GM12878 (cell line): ENCODE results near the gene BNIP1. TPM values are rescaled to one million over a fixed set of nuclear protein-coding genes. Genes with fewer than 3 reads are reported as not detected.
"Not testable (repeated sequence)": the region's sequence is repeated elsewhere in the genome, so short reads cannot be mapped to it uniquely, and the experiment has no call there.

Source experiments
- ATAC-seq: fragments of 200-7000 bp; cut with Tn5 transposase; 3 replicates; pipeline ENCODE4 v1.9.1; 2020; ENCODE audit warnings: mild to moderate bottlenecking, moderate library complexity
- BruUV-seq: library from RNA; stranded (reverse); fragments of 400-500 nt; replicated peaks from 2 replicates; lab custom pipeline; 2021; lab: Mats Ljungman, UMichigan
- CTCF ChIA-PET: fragments of 300-600 bp; sonication (Branson Sonifier 250); formaldehyde crosslinking; extraction: SDS; loops from one replicate; lab custom pipeline; 2021; ENCODE audit warnings: inconsistent platforms; lab: Yijun Ruan, JAX
- POLR2A ChIA-PET: fragments of 350-600 bp; formaldehyde crosslinking; extraction: SDS; loops from one replicate; lab custom pipeline; 2021; ENCODE audit warnings: inconsistent platforms; lab: Charles Lee
- RAD21 ChIA-PET: fragments of 300-600 bp; sonication (Branson Sonifier 250); formaldehyde crosslinking; loops from one replicate; lab custom pipeline; 2023; ENCODE audit warnings: antibody characterized with exemption; ENCODE audit not compliant: unreplicated experiment; lab: Charles Lee
- SMC1A ChIA-PET: fragments of 300-600 bp; sonication (Branson Sonifier 250); formaldehyde crosslinking; loops from one replicate; lab custom pipeline; 2023; ENCODE audit not compliant: unreplicated experiment, uncharacterized antibody; lab: Charles Lee
- DNase-seq: peaks from one replicate; pipeline ENCODE4 v3.0.0-alpha.2; 2011; ENCODE audit warnings: low read depth, low spot score
- FAIRE-seq: peaks from 3 replicates; lab custom pipeline; 2011; peaks lifted over from hg19 to GRCh38; lab: Jason Lieb, UNC
- H2AFZ ChIP-seq: 2 replicates; pipeline ENCODE4 v1.6.0; 2011; ENCODE audit warnings: low read depth, low read length, control low read depth; ENCODE audit not compliant: control insufficient read depth
- H3K27ac ChIP-seq: 2 replicates; pipeline ENCODE4 v1.5.1; 2011; ENCODE audit warnings: control low read depth; ENCODE audit not compliant: control insufficient read depth, insufficient read depth
- H3K27me3 ChIP-seq, 2 experiments: replicated peaks in 1 of 2; 2 replicates each; pipeline versions ENCODE4 v1.6.0 to v1.6.1; 2011; ENCODE audit warnings: low read length in 1 of 2; ENCODE audit not compliant: control insufficient read depth in 2 of 2, insufficient read depth in 2 of 2
- H3K36me3 ChIP-seq, 2 experiments: 2 replicates each; pipeline ENCODE4 v1.5.1; 2011; ENCODE audit warnings: low read length in 1 of 2; ENCODE audit not compliant: control insufficient read depth in 2 of 2, insufficient read depth in 2 of 2
- H3K4me1 ChIP-seq: 2 replicates; pipeline ENCODE4 v1.6.1; 2011; ENCODE audit warnings: mild to moderate bottlenecking, low read length, moderate library complexity, mixed read lengths; ENCODE audit not compliant: control insufficient read depth, insufficient read depth
- H3K4me2 ChIP-seq: 2 replicates; pipeline ENCODE4 v1.6.0; 2011; ENCODE audit warnings: control low read depth; ENCODE audit not compliant: control insufficient read depth, insufficient read depth
- H3K4me3 ChIP-seq: fragments of 200-600 bp; sonication (generic); 2 replicates; pipeline ENCODE4 v1.5.1; 2016
- H3K79me2 ChIP-seq: 2 replicates; pipeline ENCODE4 v1.6.0; 2011; ENCODE audit warnings: low read length; ENCODE audit not compliant: control insufficient read depth, insufficient read depth
- H3K9ac ChIP-seq: 2 replicates; pipeline ENCODE4 v1.8.0; 2011; ENCODE audit warnings: low read length, control low read depth, mixed read lengths; ENCODE audit not compliant: control insufficient read depth, insufficient read depth
- H3K9me3 ChIP-seq: replicated peaks from 3 replicates; pipeline ENCODE4 v1.5.1; 2011; ENCODE audit warnings: mild to moderate bottlenecking, low read length; ENCODE audit not compliant: control insufficient read depth, insufficient read depth
- H4K20me1 ChIP-seq: 2 replicates; pipeline ENCODE4 v1.6.0; 2011; ENCODE audit not compliant: control insufficient read depth, insufficient read depth
- CBFB ChIP-seq: IDR thresholded peaks from 2 replicates; pipeline ENCODE4 v1.6.1; 2016; ENCODE audit warnings: antibody characterized with exemption, low read depth
- CREM ChIP-seq: IDR thresholded peaks from 2 replicates; pipeline ENCODE4 v1.6.1; 2014; ENCODE audit warnings: antibody characterized with exemption, low read depth
- DPF2 ChIP-seq: fragments of 450-650 bp; IDR thresholded peaks from 2 replicates; pipeline ENCODE4 v1.6.1; 2017; ENCODE audit warnings: mild to moderate bottlenecking
- EZH2 ChIP-seq: IDR thresholded peaks from 2 replicates; pipeline ENCODE4 v1.6.1; 2012; ENCODE audit warnings: low read depth, mild to moderate bottlenecking, control low read depth, inconsistent platforms, low read length, borderline replicate concordance; ENCODE audit not compliant: control insufficient read depth
- FOXK2 ChIP-seq: fragments of 450-650 bp; IDR thresholded peaks from 2 replicates; pipeline ENCODE4 v1.6.1; 2017; ENCODE audit warnings: mild to moderate bottlenecking, moderate library complexity
- JUND ChIP-seq: IDR thresholded peaks from 2 replicates; pipeline ENCODE4 v1.6.1; 2012; ENCODE audit warnings: low read depth, mild to moderate bottlenecking, low read length, improper control_type of control experiment, moderate library complexity
- NR2C2 ChIP-seq: IDR thresholded peaks from 2 replicates; pipeline ENCODE4 v1.6.1; 2011; ENCODE audit warnings: borderline replicate concordance, low read depth; ENCODE audit not compliant: control insufficient read depth, insufficient read length
- PAX5 ChIP-seq: IDR thresholded peaks from 2 replicates; pipeline ENCODE4 v1.6.1; 2011; ENCODE audit warnings: low read depth, low read length, borderline replicate concordance
- RFX5 ChIP-seq: IDR thresholded peaks from 2 replicates; pipeline ENCODE4 v1.6.1; 2011; ENCODE audit warnings: low read depth, low read length, improper control_type of control experiment
- STAT3 ChIP-seq: IDR thresholded peaks from 2 replicates; pipeline ENCODE4 v1.6.1; 2011; ENCODE audit warnings: low read depth, low read length, improper control_type of control experiment
- WGBS: methylation state at CpG from one replicate; pipeline ENCODE4 v1.1.6; 2016; ENCODE audit warnings: low lambda C conversion rate; ENCODE audit not compliant: insufficient replicate concordance, insufficient coverage; ENCODE audit errors: missing lambda C conversion rate; 5-methylcytosine and 5-hydroxymethylcytosine counted together
- in situ Hi-C: fragments of 300-500 bp; cut with MboI; formaldehyde crosslinking; loops from 9 replicates; pipeline ENCODE4 v1.14.3; 2018; ENCODE audit warnings: mixed read lengths
- intact Hi-C: fragments of 100-400 bp; cut with micrococcal nuclease; formaldehyde crosslinking; loops from one replicate; pipeline ENCODE4 v1.14.2; 2022; ENCODE audit not compliant: unreplicated experiment
- polyA plus RNA-seq, 11 experiments: library from polyadenylated mRNA; depleted of rRNA in 4 of 11; unstranded in 6 of 11; stranded (reverse) in 5 of 11; fragments of >200 nt; fragmentation: Nextera tagmentation in 4 of 11; fragmentation: Illumina TruSeq in 1 of 11; extraction: Ambion mirVana in 4 of 11; extraction: Trizol in 1 of 11; gene quantifications; 1 replicate in 1 of 11; 2 replicates in 10 of 11; pipeline versions ENCODE4 v1.2.1 to v1.2.3, GENCODE V29; 2011 to 2016; ENCODE audit warnings: inconsistent platforms in 2 of 11, missing spikeins in 2 of 11, low read depth in 1 of 11
- total RNA-seq, 4 experiments: library from RNA; depleted of rRNA in 3 of 4; stranded (reverse); fragments of >200 nt in 3 of 4; fragmentation: Illumina TruSeq in 1 of 4; extraction: Trizol in 1 of 4; gene quantifications; 2 replicates each; pipeline versions ENCODE4 v1.2.1 to v1.2.3, GENCODE V29; 2013 to 2021
- TF ChIP-seq, protein P1 (sequence below): fragments of 450-650 bp; IDR thresholded peaks from 2 replicates; pipeline ENCODE4 v1.6.1; 2016; ENCODE audit warnings: mild to moderate bottlenecking
- TF ChIP-seq, protein P2 (sequence below): fragments of 450-650 bp; formaldehyde crosslinking; IDR thresholded peaks from 2 replicates; pipeline ENCODE4 v1.5.0; 2022; ENCODE audit warnings: mild to moderate bottlenecking, missing genetic modification characterization

BNIP1 gene
- total and polyA plus RNA-seq, 10 of the 15 experiments (the other 5 are each of a cell fraction or from before 2014, with no cell fraction given), result 20.5 to 62.5 (median 27.4) TPM

DNA sequence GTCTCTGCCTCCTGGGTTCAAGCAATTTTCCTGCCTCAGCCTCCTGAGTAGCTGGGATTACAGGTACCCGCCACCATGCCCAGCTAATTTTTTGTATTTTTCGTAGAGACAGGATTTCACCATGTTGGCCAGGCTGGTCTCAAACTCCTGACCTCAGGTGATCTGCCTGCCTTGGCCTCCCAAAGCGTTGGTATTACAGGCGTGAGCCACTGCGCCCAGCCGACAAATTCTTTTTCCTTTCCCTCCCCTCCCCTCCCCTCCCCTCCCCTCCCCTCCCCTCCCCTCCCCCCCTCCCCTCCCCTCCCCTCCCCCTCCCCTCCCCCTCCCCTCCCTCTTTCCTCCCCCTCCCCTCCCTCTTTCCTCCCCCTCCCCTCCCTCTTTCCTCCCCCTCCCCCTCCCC lies 12.2 kb upstream of the BNIP1 start:
- H3K9me3 ChIP-seq, H2AFZ ChIP-seq, ATAC-seq, H3K79me2 ChIP-seq, H3K27me3 ChIP-seq, BruUV-seq, POLR2A ChIA-PET, in situ Hi-C loops, H3K4me3 ChIP-seq, H3K4me2 ChIP-seq, H3K27ac ChIP-seq, H3K4me1 ChIP-seq, FAIRE-seq, H3K36me3 ChIP-seq, SMC1A ChIA-PET, H3K9ac ChIP-seq, H4K20me1 ChIP-seq, intact Hi-C loops, RAD21 ChIA-PET, DNase-seq: not testable (repeated sequence)
- 89% methylated on average over 5 of the region's 6 CpGs for WGBS
- CTCF ChIA-PET, result interaction anchor here (0.6 to 0.9 kb wide), 2 partner anchors 52 to 1411 kb away, joined by 3 read pairs; no protein-coding TSS in a partner anchor

DNA sequence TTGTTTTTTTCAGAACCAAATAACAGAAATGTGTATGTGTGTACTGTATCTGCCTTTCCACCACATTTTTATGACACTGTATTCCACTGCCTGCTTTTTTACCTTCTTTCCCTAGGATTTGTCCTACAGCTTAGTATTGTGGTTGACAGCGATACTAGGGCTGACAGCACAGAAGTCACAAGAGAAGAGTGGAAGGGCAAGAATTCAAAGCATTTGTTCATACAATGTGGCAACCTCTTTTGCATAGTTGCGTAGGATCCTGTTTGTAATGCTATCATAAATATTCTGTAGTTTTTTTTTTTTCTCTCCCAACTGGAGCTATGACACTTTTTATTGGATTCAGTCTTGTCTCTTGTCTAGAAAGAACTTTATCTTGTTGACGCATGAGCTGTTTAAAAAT lies 5.6 kb upstream of the BNIP1 start:
- ChIA-PET SMC1A (interaction anchor here (1.4 kb wide), 1 partner anchor 81 kb away, joined by 3 read pairs; no protein-coding TSS in a partner anchor), RAD21 (no interaction called here), POLR2A (no interaction called here), CTCF (no interaction called here)
- no TSS peak for BruUV-seq
- no peak overlapping the region for H3K27ac ChIP-seq
- H3K4me3 ChIP-seq, result no peak overlapping the region
- H3K4me2 ChIP-seq, result no peak overlapping the region
- in situ Hi-C loops, result no loop called here
- no peak overlapping the region for H3K9ac ChIP-seq
- FAIRE-seq (no peak), ATAC-seq (no peak), DNase-seq (no peak)
- H2AFZ ChIP-seq, result no peak overlapping the region
- H4K20me1 ChIP-seq, result no peaks in the 10 kb centered on the region
- H3K27me3 ChIP-seq, result no peaks in the 10 kb centered on the region
- no peaks in the 10 kb centered on the region for H3K79me2 ChIP-seq
- H3K9me3 ChIP-seq, result no peaks in the 10 kb centered on the region
- 97% methylated on average over 3 of the region's 3 CpGs for WGBS
- no peaks in the 10 kb centered on the region for H3K36me3 ChIP-seq
- no peaks in the 10 kb centered on the region; the same call in 1 of the 2 replicates for H3K4me1 ChIP-seq
- intact Hi-C loops, result no loop called here
- TF ChIP-seq PAX5 (no peak), DPF2 (no peak), NR2C2 (no peak), STAT3 (no peak), FOXK2 (no peak), CBFB (no peak), RFX5 (no peak), CREM (no peak), JUND (no peak), EZH2 (no peak)
- TF ChIP-seq, protein P1, sequence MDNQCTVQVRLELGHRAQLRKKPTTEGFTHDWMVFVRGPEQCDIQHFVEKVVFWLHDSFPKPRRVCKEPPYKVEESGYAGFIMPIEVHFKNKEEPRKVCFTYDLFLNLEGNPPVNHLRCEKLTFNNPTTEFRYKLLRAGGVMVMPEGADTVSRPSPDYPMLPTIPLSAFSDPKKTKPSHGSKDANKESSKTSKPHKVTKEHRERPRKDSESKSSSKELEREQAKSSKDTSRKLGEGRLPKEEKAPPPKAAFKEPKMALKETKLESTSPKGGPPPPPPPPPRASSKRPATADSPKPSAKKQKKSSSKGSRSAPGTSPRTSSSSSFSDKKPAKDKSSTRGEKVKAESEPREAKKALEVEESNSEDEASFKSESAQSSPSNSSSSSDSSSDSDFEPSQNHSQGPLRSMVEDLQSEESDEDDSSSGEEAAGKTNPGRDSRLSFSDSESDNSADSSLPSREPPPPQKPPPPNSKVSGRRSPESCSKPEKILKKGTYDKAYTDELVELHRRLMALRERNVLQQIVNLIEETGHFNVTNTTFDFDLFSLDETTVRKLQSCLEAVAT, result no peak
- TF ChIP-seq, protein P2, sequence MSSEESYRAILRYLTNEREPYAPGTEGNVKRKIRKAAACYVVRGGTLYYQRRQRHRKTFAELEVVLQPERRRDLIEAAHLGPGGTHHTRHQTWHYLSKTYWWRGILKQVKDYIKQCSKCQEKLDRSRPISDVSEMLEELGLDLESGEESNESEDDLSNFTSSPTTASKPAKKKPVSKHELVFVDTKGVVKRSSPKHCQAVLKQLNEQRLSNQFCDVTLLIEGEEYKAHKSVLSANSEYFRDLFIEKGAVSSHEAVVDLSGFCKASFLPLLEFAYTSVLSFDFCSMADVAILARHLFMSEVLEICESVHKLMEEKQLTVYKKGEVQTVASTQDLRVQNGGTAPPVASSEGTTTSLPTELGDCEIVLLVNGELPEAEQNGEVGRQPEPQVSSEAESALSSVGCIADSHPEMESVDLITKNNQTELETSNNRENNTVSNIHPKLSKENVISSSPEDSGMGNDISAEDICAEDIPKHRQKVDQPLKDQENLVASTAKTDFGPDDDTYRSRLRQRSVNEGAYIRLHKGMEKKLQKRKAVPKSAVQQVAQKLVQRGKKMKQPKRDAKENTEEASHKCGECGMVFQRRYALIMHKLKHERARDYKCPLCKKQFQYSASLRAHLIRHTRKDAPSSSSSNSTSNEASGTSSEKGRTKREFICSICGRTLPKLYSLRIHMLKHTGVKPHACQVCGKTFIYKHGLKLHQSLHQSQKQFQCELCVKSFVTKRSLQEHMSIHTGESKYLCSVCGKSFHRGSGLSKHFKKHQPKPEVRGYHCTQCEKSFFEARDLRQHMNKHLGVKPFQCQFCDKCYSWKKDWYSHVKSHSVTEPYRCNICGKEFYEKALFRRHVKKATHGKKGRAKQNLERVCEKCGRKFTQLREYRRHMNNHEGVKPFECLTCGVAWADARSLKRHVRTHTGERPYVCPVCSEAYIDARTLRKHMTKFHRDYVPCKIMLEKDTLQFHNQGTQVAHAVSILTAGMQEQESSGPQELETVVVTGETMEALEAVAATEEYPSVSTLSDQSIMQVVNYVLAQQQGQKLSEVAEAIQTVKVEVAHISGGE (CRISPR knock-in tag), result no peak
